Stimulated activated memory B cell treated with anti-CD40 and anti-IgM and Interleukin-4, amounts not matched to agents 10 μg/mL and 1 μg/mL and 100 μg/mL, for 72 hours (primary cell): ENCODE data around the gene EHMT2.
"Not testable (repeated sequence)": the region's sequence is repeated elsewhere in the genome, so short reads cannot be mapped to it uniquely, and the experiment has no call there.

Experiments used
- ATAC-seq: fragments of 150-1000 bp; cut with Tn5 transposase; 2 replicates; pipeline ENCODE4 v1.10.0; 2021
- H3K27ac Mint-ChIP-seq: one replicate; pipeline ENCODE4 v1.8.0; 2022; ENCODE audit warnings: mild to moderate bottlenecking, mixed read lengths
- H3K27me3 Mint-ChIP-seq: one replicate; pipeline ENCODE4 v1.8.0; 2022; ENCODE audit warnings: mixed read lengths
- H3K36me3 Mint-ChIP-seq: one replicate; pipeline ENCODE4 v1.8.0; 2022; ENCODE audit warnings: mixed read lengths
- H3K4me1 Mint-ChIP-seq: one replicate; pipeline ENCODE4 v1.8.0; 2022; ENCODE audit warnings: mixed read lengths
- H3K4me3 Mint-ChIP-seq: one replicate; pipeline ENCODE4 v1.8.0; 2022; ENCODE audit warnings: mild to moderate bottlenecking, moderate library complexity, mixed read lengths
- H3K9me3 Mint-ChIP-seq: one replicate; pipeline ENCODE4 v1.8.0; 2022; ENCODE audit warnings: mixed read lengths

Gene EHMT2

GRCh38 chr6:31858707-31859106 lies 38.8 kb downstream of the EHMT2 start:
- no peak for ATAC-seq

GRCh38 chr6:31857774-31858173 lies 39.7 kb downstream of the EHMT2 start:
- ATAC-seq, H3K27ac Mint-ChIP-seq: not testable (repeated sequence)
- peaks cover 13% of the 10 kb centered on the region for H3K4me1 Mint-ChIP-seq

More at GRCh38 chr6:31858707-31859106, 38.8 kb downstream of the EHMT2 start:
- Mint-ChIP-seq H3K36me3 (peaks cover 36% of the 10 kb centered on the region), H3K4me3 (no peak overlapping the region), H3K9me3 (no peaks in the 10 kb centered on the region), H3K27me3 (no peaks in the 10 kb centered on the region), H3K4me1 (peaks cover 17% of the 10 kb centered on the region), H3K27ac (no peak overlapping the region)

GRCh38 chr6:31851980-31852718 lies 45.3 kb downstream of the EHMT2 start:
- not testable (repeated sequence) for H3K4me1 Mint-ChIP-seq
- H3K36me3 Mint-ChIP-seq = peaks cover 18% of the 10 kb centered on the region

More at GRCh38 chr6:31857774-31858173, 39.7 kb downstream of the EHMT2 start:
- peaks cover 38% of the 10 kb centered on the region for H3K36me3 Mint-ChIP-seq
- not testable (repeated sequence) for H3K4me3 Mint-ChIP-seq, H3K27me3 Mint-ChIP-seq, H3K9me3 Mint-ChIP-seq

GRCh38 chr6:31851485-31851832 lies 46.0 kb downstream of the EHMT2 start:
- no peaks in the 10 kb centered on the region for H3K9me3 Mint-ChIP-seq
- H3K27ac Mint-ChIP-seq = no peak overlapping the region
- H3K36me3 Mint-ChIP-seq = peaks cover 12% of the 10 kb centered on the region
- ATAC-seq = no peak
- no peak overlapping the region for H3K4me3 Mint-ChIP-seq
- H3K27me3 Mint-ChIP-seq = no peaks in the 10 kb centered on the region
- no peaks in the 10 kb centered on the region for H3K4me1 Mint-ChIP-seq

More at GRCh38 chr6:31851980-31852718, 45.3 kb downstream of the EHMT2 start:
- H3K9me3 Mint-ChIP-seq, H3K4me3 Mint-ChIP-seq, H3K27ac Mint-ChIP-seq, ATAC-seq, H3K27me3 Mint-ChIP-seq: not testable (repeated sequence)

GRCh38 chr6:31850765-31851484 lies 46.6 kb downstream of the EHMT2 start:
- ATAC-seq = no peak
- H3K4me1 Mint-ChIP-seq = no peaks in the 10 kb centered on the region
- H3K27me3 Mint-ChIP-seq = no peaks in the 10 kb centered on the region
- H3K9me3 Mint-ChIP-seq = no peaks in the 10 kb centered on the region
- H3K27ac Mint-ChIP-seq = no peak overlapping the region
- no peak overlapping the region for H3K4me3 Mint-ChIP-seq
- peaks cover 12% of the 10 kb centered on the region for H3K36me3 Mint-ChIP-seq

GRCh38 chr6:31847276-31847978 lies 50.1 kb downstream of the EHMT2 start:
- H3K4me1 Mint-ChIP-seq = no peaks in the 10 kb centered on the region
- no peak for ATAC-seq
- H3K36me3 Mint-ChIP-seq = peaks cover 13% of the 10 kb centered on the region
- no peaks in the 10 kb centered on the region for H3K27me3 Mint-ChIP-seq
- no peak overlapping the region for H3K4me3 Mint-ChIP-seq
- H3K27ac Mint-ChIP-seq = no peak overlapping the region
- H3K9me3 Mint-ChIP-seq = no peaks in the 10 kb centered on the region

- H3K27me3 Mint-ChIP-seq = no peaks in the 10 kb centered on the region
- no peak overlapping the region for H3K4me3 Mint-ChIP-seq
- no peak overlapping the region for H3K27ac Mint-ChIP-seq
- H3K9me3 Mint-ChIP-seq = no peaks in the 10 kb centered on the region
- peaks cover 36% of the 10 kb centered on the region for H3K36me3 Mint-ChIP-seq
- no peak for ATAC-seq
- no peaks in the 10 kb centered on the region for H3K4me1 Mint-ChIP-seq
These were observed 53.0 kb downstream of the EHMT2 start for GRCh38 chr6:31844507-31844906.

GRCh38 chr6:31842053-31842452 lies 55.4 kb downstream of the EHMT2 start:
- Mint-ChIP-seq H3K4me1 (peaks cover 20% of the 10 kb centered on the region), H3K27ac (no peak overlapping the region), H3K9me3 (no peaks in the 10 kb centered on the region), H3K36me3 (peaks cover 51% of the 10 kb centered on the region), H3K4me3 (no peak overlapping the region), H3K27me3 (no peaks in the 10 kb centered on the region)
- ATAC-seq = no peak

- Mint-ChIP-seq H3K4me1 (peaks cover 34% of the 10 kb centered on the region), H3K36me3 (peaks cover 65% of the 10 kb centered on the region)
- H3K9me3 Mint-ChIP-seq, H3K4me3 Mint-ChIP-seq, H3K27ac Mint-ChIP-seq, ATAC-seq, H3K27me3 Mint-ChIP-seq: not testable (repeated sequence)
These were observed 57.7 kb downstream of the EHMT2 start for GRCh38 chr6:31839779-31840126.

- H3K27me3 Mint-ChIP-seq = no peaks in the 10 kb centered on the region
- H3K4me3 Mint-ChIP-seq = no peak overlapping the region
- H3K4me1 Mint-ChIP-seq = peaks cover 34% of the 10 kb centered on the region
- H3K36me3 Mint-ChIP-seq = peaks cover 66% of the 10 kb centered on the region
- ATAC-seq = no peak
- no peaks in the 10 kb centered on the region for H3K9me3 Mint-ChIP-seq
- H3K27ac Mint-ChIP-seq = no peak overlapping the region
These were observed 58.5 kb downstream of the EHMT2 start for GRCh38 chr6:31838968-31839367.

- Mint-ChIP-seq H3K36me3 (peaks cover 66% of the 10 kb centered on the region), H3K4me1 (peaks cover 34% of the 10 kb centered on the region), H3K4me3 (peak overlapping the region; percentile 93)
- not testable (repeated sequence) for H3K9me3 Mint-ChIP-seq, H3K27me3 Mint-ChIP-seq, ATAC-seq, H3K27ac Mint-ChIP-seq
These were observed 59.4 kb downstream of the EHMT2 start for GRCh38 chr6:31838114-31838553.

GRCh38 chr6:31837369-31838113 lies 60.0 kb downstream of the EHMT2 start:
- H3K4me3 Mint-ChIP-seq = peak overlapping the region; percentile 93

GRCh38 chr6:31836474-31837368 lies 60.8 kb downstream of the EHMT2 start:
- Mint-ChIP-seq H3K4me3 (peak overlapping the region; percentile 93), H3K27me3 (no peaks in the 10 kb centered on the region), H3K27ac (peak overlapping the region; percentile 100), H3K4me1 (peaks cover 34% of the 10 kb centered on the region), H3K9me3 (no peaks in the 10 kb centered on the region), H3K36me3 (peaks cover 59% of the 10 kb centered on the region)
- ATAC-seq = no peak

More at GRCh38 chr6:31837369-31838113, 60.0 kb downstream of the EHMT2 start:
- Mint-ChIP-seq H3K36me3 (peaks cover 66% of the 10 kb centered on the region), H3K4me1 (peaks cover 34% of the 10 kb centered on the region), H3K9me3 (no peaks in the 10 kb centered on the region), H3K27ac (peak overlapping the region; percentile 100), H3K27me3 (no peaks in the 10 kb centered on the region)
- ATAC-seq = no peak

- no peak for ATAC-seq
- H3K4me3 Mint-ChIP-seq = peak overlapping the region; percentile 93
- H3K27me3 Mint-ChIP-seq = no peaks in the 10 kb centered on the region
- no peaks in the 10 kb centered on the region for H3K9me3 Mint-ChIP-seq
- H3K36me3 Mint-ChIP-seq = peaks cover 52% of the 10 kb centered on the region
- H3K4me1 Mint-ChIP-seq = peaks cover 34% of the 10 kb centered on the region
- H3K27ac Mint-ChIP-seq = peak overlapping the region; percentile 100
These were observed 61.4 kb downstream of the EHMT2 start for GRCh38 chr6:31836047-31836473.
